GM18505 (cell line): ENCODE measurements around the gene PPL.

Experiments used
- ATAC-seq: cut with Tn5 transposase; IDR thresholded peaks from one replicate; pipeline ENCODE4 v1.9.1; 2021; ENCODE audit not compliant: unreplicated experiment
- POLR2A ChIP-seq: IDR thresholded peaks from 4 replicates; pipeline ENCODE4 v1.6.1; 2011; ENCODE audit warnings: borderline replicate concordance; ENCODE audit not compliant: insufficient read depth, insufficient read length; ENCODE audit errors: extremely low read depth

Gene PPL, protein sequence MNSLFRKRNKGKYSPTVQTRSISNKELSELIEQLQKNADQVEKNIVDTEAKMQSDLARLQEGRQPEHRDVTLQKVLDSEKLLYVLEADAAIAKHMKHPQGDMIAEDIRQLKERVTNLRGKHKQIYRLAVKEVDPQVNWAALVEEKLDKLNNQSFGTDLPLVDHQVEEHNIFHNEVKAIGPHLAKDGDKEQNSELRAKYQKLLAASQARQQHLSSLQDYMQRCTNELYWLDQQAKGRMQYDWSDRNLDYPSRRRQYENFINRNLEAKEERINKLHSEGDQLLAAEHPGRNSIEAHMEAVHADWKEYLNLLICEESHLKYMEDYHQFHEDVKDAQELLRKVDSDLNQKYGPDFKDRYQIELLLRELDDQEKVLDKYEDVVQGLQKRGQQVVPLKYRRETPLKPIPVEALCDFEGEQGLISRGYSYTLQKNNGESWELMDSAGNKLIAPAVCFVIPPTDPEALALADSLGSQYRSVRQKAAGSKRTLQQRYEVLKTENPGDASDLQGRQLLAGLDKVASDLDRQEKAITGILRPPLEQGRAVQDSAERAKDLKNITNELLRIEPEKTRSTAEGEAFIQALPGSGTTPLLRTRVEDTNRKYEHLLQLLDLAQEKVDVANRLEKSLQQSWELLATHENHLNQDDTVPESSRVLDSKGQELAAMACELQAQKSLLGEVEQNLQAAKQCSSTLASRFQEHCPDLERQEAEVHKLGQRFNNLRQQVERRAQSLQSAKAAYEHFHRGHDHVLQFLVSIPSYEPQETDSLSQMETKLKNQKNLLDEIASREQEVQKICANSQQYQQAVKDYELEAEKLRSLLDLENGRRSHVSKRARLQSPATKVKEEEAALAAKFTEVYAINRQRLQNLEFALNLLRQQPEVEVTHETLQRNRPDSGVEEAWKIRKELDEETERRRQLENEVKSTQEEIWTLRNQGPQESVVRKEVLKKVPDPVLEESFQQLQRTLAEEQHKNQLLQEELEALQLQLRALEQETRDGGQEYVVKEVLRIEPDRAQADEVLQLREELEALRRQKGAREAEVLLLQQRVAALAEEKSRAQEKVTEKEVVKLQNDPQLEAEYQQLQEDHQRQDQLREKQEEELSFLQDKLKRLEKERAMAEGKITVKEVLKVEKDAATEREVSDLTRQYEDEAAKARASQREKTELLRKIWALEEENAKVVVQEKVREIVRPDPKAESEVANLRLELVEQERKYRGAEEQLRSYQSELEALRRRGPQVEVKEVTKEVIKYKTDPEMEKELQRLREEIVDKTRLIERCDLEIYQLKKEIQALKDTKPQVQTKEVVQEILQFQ (N-terminal part only)

DNA sequence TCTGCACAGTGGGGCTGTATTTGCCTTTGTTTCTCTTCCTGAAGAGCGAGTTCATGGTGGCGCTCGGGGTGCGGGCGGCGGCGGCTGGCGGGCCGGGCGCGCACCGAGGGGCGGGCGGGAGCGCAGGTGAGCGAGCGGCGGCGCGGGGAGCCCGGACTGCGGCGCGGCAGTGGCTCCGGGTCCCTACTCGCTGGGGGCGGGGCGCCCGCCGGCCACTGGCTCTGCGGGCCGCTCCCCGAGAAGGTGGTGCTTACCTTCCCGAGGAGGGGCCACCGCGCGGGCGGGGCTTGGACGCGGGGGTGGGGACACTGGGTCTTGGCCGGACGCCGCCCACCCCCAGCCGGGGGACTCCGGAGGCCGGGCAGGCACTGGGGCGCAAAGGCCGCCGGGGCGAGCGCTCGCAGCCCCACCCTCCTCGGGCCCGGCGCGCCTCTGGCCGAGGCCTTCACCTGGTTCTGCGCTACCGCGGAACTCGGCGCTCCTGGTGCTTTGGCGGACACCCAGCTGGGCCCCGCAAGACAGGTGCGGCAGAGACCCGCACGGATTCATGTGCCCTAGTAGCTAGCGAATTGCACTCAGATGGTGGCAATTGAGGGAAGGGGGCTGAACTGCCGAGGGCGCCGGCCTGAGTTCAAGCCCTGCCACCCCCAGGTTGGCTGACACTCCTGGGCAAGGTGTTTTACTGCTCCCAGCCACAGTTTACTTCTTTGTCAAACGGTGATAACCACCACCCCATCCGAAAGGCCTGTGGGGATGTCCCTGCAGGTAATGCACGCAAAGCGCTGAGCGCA is at the start of gene PPL:
Gene PPL, minus strand, starts transcription at position 158 of the 791 bp plus-strand sequence. Its CDS starts 103 bp downstream, at position 55.
- ATAC-seq: no peak
- TF ChIP-seq POLR2A: no peak

DNA sequence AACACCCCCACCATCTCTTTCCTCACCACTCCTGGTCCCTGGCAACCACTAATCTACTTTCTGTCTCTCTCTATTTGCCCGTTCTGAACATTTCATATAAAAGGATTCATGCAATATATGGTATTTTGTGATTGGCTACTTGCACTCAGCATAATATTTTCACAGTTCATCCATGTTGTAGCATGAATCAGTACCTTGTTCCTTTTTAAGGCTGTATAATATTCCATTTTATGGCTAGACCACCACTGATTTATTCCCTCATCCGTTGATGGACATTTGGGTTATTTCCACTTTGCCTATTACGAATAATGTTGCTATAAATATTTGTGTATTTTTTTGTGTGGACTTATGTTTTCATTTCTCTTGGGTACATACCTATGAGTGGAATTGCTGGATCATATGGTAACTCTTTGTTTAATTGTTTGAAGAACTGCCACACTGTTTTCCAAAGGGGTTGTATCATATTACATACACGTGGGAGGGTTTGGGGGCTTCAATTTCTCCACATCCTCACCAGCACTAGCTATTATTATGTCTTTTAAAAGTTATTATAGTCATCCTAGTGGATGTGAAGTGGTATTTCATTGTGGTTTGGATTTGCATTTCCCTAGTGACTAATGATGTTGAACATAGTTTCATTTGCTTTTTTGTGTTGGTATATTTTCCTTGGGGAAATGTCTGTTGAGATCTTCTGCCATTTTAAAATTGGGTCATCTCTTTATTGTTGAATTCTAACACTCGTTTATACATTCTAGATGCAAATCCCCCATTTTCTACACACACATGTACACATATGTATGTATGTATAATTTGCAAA is 47.4 kb upstream of the PPL start:
- no peak for ATAC-seq
- TF ChIP-seq POLR2A: no peak

DNA sequence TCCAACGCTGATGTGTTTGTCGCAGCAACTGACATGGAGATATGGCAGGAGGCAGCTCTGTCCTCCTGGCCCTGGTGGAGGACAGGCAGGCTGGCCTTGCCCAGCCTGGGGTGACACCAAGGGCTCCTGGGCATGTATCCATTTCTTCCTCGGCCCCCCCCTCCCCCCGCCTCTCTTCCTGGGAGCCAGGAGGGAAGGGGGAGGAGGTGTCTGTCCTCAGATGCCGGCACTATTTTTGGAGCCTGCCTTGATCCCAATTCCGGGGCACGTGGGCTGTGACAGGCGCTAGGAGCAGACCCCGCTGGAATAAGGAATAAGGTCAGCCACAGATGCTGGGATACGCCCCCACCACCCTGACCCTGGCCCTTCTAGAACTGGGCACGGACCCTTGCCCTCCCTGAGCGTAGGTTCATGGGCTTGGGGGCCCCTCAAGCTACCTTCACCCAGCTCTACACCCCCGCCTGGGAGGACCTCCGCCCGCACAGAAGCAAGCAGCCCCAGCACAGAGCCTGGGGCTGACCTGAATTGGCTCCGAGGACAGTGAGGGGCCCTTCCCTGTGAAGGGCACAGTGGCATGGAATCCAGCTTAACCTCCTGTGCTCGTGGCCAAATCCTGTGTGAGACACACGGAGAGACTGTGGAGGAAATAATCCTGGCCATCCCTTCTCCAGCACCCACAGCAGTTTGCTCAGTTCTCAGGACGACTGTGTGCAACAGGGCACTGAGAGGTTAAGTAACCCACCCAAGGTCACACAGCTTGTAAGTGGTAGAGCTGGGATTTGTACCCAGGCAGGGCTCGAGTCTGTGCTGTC is 45.3 kb upstream of the PPL start:
- no peak for TF ChIP-seq POLR2A
- ATAC-seq: no peak

DNA sequence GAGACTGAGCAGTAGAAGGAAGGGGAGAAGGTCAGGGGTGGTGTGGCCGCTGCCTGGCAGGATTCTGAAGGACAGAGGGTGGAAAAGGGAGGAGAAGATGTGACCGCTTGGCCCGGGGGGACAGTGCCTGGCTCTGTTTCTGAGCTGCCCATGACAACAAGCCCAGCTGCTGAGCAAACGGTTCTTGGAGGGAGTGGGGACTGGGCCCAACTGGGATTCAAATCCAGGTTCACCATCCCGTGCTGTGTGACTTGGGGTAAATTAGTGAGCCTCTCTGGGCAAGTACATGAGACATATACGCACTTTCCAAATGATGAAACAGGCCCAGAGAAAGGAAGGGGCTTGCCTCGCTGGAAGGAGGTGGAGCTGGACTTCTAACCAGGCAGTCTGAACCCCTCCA is 44.5 kb upstream of the PPL start:
- ATAC-seq: no peak
- no peak for TF ChIP-seq POLR2A

DNA sequence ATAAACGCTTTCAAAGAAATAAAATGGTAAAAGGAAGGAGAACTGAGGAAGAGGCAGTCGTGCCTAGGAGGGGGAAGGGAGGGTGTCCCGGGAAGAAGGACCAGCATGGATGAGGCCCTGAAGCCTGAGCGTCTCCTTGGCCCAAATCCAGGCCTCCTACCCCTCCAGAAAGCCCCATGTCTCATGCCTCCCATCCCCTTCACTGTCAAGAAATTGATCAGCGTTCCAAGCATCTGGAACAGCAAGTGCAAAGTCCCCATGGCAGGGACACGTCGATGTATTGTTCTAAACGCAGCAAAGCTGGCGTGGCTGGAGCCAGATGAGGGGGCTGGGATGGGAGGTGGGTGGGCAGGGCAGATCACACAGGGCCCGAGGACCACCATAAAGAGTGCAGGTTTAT is 43.7 kb upstream of the PPL start:
- ATAC-seq: no peak
- no peak for TF ChIP-seq POLR2A

DNA sequence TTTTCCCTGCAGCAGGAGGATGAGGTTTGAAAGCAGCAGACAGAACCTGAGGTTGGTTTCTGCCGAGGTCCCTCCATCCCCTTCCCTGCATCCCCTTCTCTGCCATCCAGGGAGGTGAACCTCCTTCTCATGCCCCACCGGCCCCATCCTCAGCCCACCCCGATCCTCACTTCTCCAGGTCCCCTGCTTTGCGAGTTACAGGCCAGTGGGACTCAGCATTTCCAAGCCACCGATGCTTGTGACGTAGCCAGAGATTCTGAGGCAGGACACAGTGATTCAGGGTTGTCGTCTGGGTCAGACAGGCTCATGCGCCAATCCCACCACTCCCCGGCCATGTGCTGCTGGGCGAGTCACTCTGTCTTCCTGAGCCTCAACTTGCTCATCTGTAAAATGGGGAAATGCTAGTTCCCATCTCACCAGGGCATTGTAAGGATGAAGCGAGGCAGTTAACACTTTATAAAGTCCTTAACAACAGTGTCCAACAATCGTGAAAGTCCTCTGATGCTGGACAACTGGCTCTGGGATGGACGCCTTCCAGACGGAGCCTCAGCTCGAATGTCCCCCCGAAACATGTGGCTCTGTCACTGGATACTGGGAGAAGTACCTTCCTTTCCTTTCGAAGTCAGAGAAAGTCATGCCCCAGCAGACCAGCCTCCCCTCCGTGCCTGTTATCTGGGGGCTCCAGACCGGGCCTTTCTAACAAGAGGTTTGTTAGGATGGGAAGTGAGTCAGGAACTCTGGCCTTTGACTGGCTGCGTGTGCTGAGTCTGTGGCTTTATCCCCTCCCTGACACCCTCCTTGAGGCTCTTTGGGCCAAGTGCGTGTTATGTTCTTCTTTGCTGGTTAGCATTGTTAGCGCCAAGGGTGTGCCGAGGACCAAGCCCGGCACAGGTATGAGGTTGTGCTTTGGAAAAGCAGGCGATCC is 43.0 kb upstream of the PPL start:
- ATAC-seq: no peak
- no peak for TF ChIP-seq POLR2A

DNA sequence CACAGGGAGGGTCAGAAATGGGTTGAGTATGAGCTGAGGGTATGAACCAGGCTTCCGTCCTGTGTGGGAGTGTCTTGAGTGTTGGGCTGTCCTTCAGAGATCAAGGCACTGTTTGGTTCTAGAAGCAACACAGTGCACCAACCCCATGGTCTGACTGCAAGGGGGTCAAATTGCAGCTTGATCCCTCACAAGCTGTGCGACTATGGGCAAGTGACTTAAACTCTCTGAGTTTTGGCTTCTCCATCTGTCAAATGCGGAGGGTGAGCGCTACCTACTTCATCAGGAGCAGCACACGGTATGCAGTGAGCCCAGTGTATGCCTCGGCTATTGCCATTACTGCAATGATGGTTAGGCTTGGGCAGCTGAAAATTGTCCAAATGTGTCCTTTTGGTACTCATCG is 42.2 kb upstream of the PPL start:
- no peak for TF ChIP-seq POLR2A
- ATAC-seq: no peak

DNA sequence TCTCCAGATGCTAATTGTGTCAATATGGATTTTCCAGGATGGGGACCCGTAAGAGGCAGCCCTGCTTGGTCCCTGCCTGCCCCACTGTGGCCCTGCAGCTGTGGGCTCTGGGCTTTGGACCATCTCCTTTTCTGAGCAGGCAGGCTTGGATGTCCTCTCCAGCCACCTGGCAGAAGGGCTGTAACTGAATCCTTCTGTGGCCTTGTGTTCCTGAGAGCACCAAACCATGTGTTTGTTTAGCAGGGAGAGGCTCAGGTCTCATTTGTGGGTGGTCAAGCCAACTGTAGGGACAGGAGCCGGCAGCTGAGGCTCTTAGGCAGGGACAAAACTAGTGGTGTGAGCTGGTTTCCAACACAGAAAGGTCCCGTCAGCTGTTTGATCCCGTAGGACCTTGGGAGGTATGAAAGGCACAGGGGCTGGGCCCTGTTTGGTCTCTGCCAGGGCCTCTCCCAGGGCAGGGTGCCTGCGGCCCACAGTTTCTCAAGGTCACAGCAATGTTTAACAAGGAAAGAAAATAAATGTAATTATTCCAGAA is 39.7 kb upstream of the PPL start:
- TF ChIP-seq POLR2A: no peak
- no peak for ATAC-seq

DNA sequence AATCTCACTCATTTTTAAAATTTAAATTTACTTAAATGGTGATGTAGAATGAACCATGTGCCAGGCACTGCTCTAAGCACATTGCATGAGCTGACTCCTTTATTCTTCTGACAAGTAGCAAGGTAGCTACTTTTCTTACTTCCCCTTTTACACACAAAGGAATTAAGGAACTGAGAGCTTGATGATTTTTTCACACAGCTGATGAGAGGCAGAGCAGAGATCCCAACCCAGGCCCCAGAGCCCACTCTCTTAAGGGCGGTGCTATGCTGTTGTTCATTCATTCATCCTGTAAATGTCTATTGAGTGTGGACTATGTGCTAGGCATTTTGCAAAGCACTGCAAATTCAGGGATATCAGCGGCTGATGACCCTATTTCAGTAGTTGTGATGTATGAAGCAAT is 39.1 kb upstream of the PPL start:
- no peak for TF ChIP-seq POLR2A

More for the DNA sequence above, 39.1 kb upstream of the PPL start:
- ATAC-seq: peak; percentile 94
